IMR-90 (cell line): ENCODE results near the gene PBOV1. TPM values are rescaled to one million over a fixed set of nuclear protein-coding genes. Genes with fewer than 3 reads are reported as not detected.

Source experiments
- ATAC-seq: fragments of 200-7000 bp; cut with Tn5 transposase; 2 replicates; pipeline ENCODE4 v1.9.1; 2020; ENCODE audit warnings: low read depth, mild to moderate bottlenecking, moderate library complexity
- BruUV-seq: library from RNA; stranded (reverse); fragments of 400-500 nt; replicated peaks from 2 replicates; lab custom pipeline; 2021; lab: Mats Ljungman, UMichigan
- CTCF ChIA-PET: fragments of 300-600 bp; formaldehyde crosslinking; extraction: SDS; loops from one replicate; lab custom pipeline; 2021; ENCODE audit warnings: antibody characterized with exemption; lab: Yijun Ruan, JAX
- POLR2A ChIA-PET: fragments of 300-600 bp; sonication (Branson Sonifier 250); formaldehyde crosslinking; loops from one replicate; lab custom pipeline; 2022; ENCODE audit warnings: antibody characterized with exemption; ENCODE audit not compliant: unreplicated experiment; lab: Charles Lee
- DNase-seq: peaks from one replicate; pipeline ENCODE4 v3.0.0; 2013
- H2AFZ ChIP-seq: replicated peaks from 2 replicates; pipeline ENCODE3; 2013; ENCODE audit warnings: low read length, mild to moderate bottlenecking; ENCODE audit not compliant: poor library complexity
- H2AK5ac ChIP-seq: 2 replicates; pipeline ENCODE4 v1.6.1; 2013; ENCODE audit warnings: low read depth, low read length, inconsistent platforms
- H2AK9ac ChIP-seq: replicated peaks from 2 replicates; pipeline ENCODE3; 2013; ENCODE audit warnings: mild to moderate bottlenecking, low read depth, low read length, moderate library complexity; ENCODE audit not compliant: poor library complexity
- H2BK120ac ChIP-seq: 2 replicates; pipeline ENCODE4 v1.6.1; 2013; ENCODE audit warnings: low read depth, low read length, inconsistent platforms
- H2BK15ac ChIP-seq: 3 replicates; pipeline ENCODE4 v1.6.1; 2013; ENCODE audit warnings: low read depth, low read length, inconsistent platforms
- H2BK20ac ChIP-seq: 2 replicates; pipeline ENCODE4 v1.6.1; 2013; ENCODE audit warnings: low read depth, mild to moderate bottlenecking, inconsistent platforms, low read length, moderate library complexity
- H2BK5ac ChIP-seq: 2 replicates; pipeline ENCODE4 v1.6.1; 2013; ENCODE audit warnings: mild to moderate bottlenecking, low read depth, low read length, inconsistent platforms; ENCODE audit not compliant: poor library complexity, severe bottlenecking
- H3K14ac ChIP-seq: replicated peaks from 2 replicates; pipeline ENCODE4 v1.6.1; 2013; ENCODE audit warnings: low read depth, low read length, inconsistent platforms
- H3K18ac ChIP-seq: 2 replicates; pipeline ENCODE4 v1.6.1; 2013; ENCODE audit warnings: low read depth, low read length, control low read depth
- H3K23ac ChIP-seq: 2 replicates; pipeline ENCODE4 v1.6.1; 2013; ENCODE audit warnings: low read depth, low read length, inconsistent platforms
- H3K27ac ChIP-seq: 2 replicates; pipeline ENCODE4 v1.5.1; 2013; ENCODE audit warnings: mild to moderate bottlenecking, control low read depth, low read length; ENCODE audit not compliant: insufficient read depth
- H3K27me3 ChIP-seq: 2 replicates; pipeline ENCODE4 v1.6.1; 2013; ENCODE audit warnings: low read length; ENCODE audit not compliant: control insufficient read depth, insufficient read depth
- H3K36me3 ChIP-seq: 2 replicates; pipeline ENCODE4 v1.6.1; 2013; ENCODE audit warnings: low read length, mixed read lengths; ENCODE audit not compliant: control insufficient read depth, insufficient read depth
- H3K4ac ChIP-seq: 2 replicates; pipeline ENCODE4 v1.6.1; 2013; ENCODE audit warnings: low read depth, low read length, inconsistent platforms
- H3K4me1 ChIP-seq: 2 replicates; pipeline ENCODE4 v1.6.1; 2013; ENCODE audit warnings: low read length, mixed read lengths; ENCODE audit not compliant: control insufficient read depth, insufficient read depth
- H3K4me2 ChIP-seq: 2 replicates; pipeline ENCODE4 v1.6.1; 2013; ENCODE audit warnings: low read depth, mild to moderate bottlenecking, control low read depth, low read length, moderate library complexity
- H3K4me3 ChIP-seq: 2 replicates; pipeline ENCODE4 v1.5.1; 2013; ENCODE audit warnings: low read depth, mild to moderate bottlenecking, control low read depth, low read length, moderate library complexity; ENCODE audit not compliant: insufficient read depth
- H3K56ac ChIP-seq: 2 replicates; pipeline ENCODE4 v1.6.1; 2013; ENCODE audit warnings: low read length, inconsistent platforms; ENCODE audit not compliant: insufficient read depth; ENCODE audit errors: extremely low read depth
- H3K79me1 ChIP-seq, 2 experiments: 2 replicates each; pipeline ENCODE4 v1.6.1; 2013; ENCODE audit warnings: low read length in 2 of 2, inconsistent platforms in 1 of 2, low read depth in 1 of 2
- H3K9ac ChIP-seq: 2 replicates; pipeline ENCODE4 v1.6.1; 2013; ENCODE audit warnings: low read depth, low read length, control low read depth
- H3K9me1 ChIP-seq: 2 replicates; pipeline ENCODE4 v1.6.1; 2013; ENCODE audit warnings: low read length, inconsistent platforms; ENCODE audit not compliant: insufficient read depth
- H3K9me3 ChIP-seq: 2 replicates; pipeline ENCODE4 v1.6.1; 2013; ENCODE audit warnings: low read length; ENCODE audit not compliant: control insufficient read depth, insufficient read depth
- H4K20me1 ChIP-seq: 2 replicates; pipeline ENCODE4 v1.6.1; 2013; ENCODE audit warnings: low read length, inconsistent platforms; ENCODE audit not compliant: insufficient read depth
- H4K5ac ChIP-seq: 2 replicates; pipeline ENCODE4 v1.6.1; 2013; ENCODE audit warnings: mild to moderate bottlenecking, low read depth, low read length, control low read depth
- H4K8ac ChIP-seq, 2 experiments: 2 replicates each; pipeline ENCODE4 v1.6.1; 2013; ENCODE audit warnings: low read depth in 2 of 2, low read length in 2 of 2, control low read depth in 1 of 2, inconsistent platforms in 1 of 2
- H4K91ac ChIP-seq: 2 replicates; pipeline ENCODE4 v1.6.1; 2013; ENCODE audit warnings: low read depth, low read length, inconsistent platforms; ENCODE audit not compliant: insufficient read depth
- CEBPB ChIP-seq: IDR thresholded peaks from 2 replicates; pipeline ENCODE4 v1.6.1; 2012; ENCODE audit warnings: low read depth, low read length, improper control_type of control experiment
- ELK1 ChIP-seq: fragments of 150-350 bp; IDR thresholded peaks from 2 replicates; pipeline ENCODE4 v1.6.1; 2016; ENCODE audit warnings: low read depth, mild to moderate bottlenecking, low read length, moderate library complexity, borderline replicate concordance
- WGBS, 2 experiments: methylation state at CpG; one replicate each; pipeline versions ENCODE4 v1.1.5 to v1.1.7; 2013; ENCODE audit warnings: missing lambda C conversion rate in 2 of 2; ENCODE audit not compliant: insufficient read length in 1 of 2; ENCODE audit errors: extremely low coverage in 2 of 2; 5-methylcytosine and 5-hydroxymethylcytosine counted together
- dilution Hi-C: fragments of 300-500 bp; cut with HindIII; formaldehyde crosslinking; loops from one replicate; pipeline ENCODE4 v1.14.3; 2018; ENCODE audit warnings: low sequenced_read_pairs; ENCODE audit not compliant: unreplicated experiment
- in situ Hi-C: fragments of 300-500 bp; cut with MboI; formaldehyde crosslinking; loops from 3 replicates; pipeline ENCODE4 v1.14.3; 2019; ENCODE audit warnings: low sequenced_read_pairs, inconsistent platforms, mixed read lengths
- intact Hi-C: fragments of 100-400 bp; cut with micrococcal nuclease; formaldehyde crosslinking; loops from 2 replicates; pipeline ENCODE4 v1.10.0; 2022
- polyA plus RNA-seq, 3 experiments: library from polyadenylated mRNA; depleted of rRNA; stranded (reverse); fragments of >200 nt; gene quantifications; 2 replicates each; pipeline ENCODE4 v1.2.3, GENCODE V29; 2012; ENCODE audit warnings: low replicate concordance in 1 of 3
- total RNA-seq: library from RNA; depleted of rRNA; stranded (reverse); fragments of >200 nt; gene quantifications from 2 replicates; pipeline ENCODE4 v1.2.3, GENCODE V29; 2012
- TF ChIP-seq, protein P1 (sequence below): fragments of 150-350 bp; IDR thresholded peaks from 2 replicates; pipeline ENCODE4 v1.6.1; 2017; ENCODE audit warnings: mild to moderate bottlenecking, antibody characterized with exemption, low read length, low read depth

The PBOV1 gene
- total and polyA plus RNA-seq, 2 of the 4 experiments (the other 2 are of a cell fraction) = not detected

DNA sequence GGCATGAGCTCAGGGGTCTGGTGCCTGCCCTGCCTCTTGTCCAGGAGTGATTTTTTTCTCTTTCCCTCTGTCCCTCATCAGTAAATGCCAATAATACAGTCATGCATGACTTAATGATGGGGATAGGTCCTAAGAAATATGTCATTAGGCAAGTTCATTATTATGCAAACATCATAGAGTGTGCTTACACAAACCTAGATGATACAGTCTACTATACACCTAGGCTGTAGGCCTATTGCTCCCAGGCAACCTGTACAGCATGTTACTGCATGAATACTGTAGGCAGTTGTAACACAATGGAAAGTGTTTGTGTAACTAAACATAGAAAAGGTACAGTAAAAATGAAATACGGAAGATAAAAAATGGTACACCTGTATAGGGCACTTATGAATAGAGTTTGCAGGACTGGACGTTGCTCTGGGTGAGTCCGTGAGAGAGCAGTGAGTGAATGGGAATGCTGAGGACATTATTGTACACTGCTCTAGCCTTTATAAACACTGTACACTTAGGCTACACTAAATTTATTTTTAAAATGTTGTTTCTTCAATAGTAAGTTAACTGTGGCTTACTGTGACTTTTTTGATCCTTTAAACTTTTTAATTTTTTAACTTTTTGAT is 22.1 kb downstream of the PBOV1 start:
- Histone ChIP-seq H2BK15ac (no peak overlapping the region), H3K56ac (no peak overlapping the region), H3K36me3 (no peaks in the 10 kb centered on the region), H3K14ac (no peak overlapping the region), H3K9me1 (no peaks in the 10 kb centered on the region), H3K27ac (no peak overlapping the region), H4K8ac (no peak overlapping the region), H4K91ac (no peak overlapping the region), H3K23ac (no peak overlapping the region), H3K4me3 (no peak overlapping the region), H4K5ac (no peak overlapping the region), H3K27me3 (peaks cover 6% of the 10 kb centered on the region), H2BK120ac (no peak overlapping the region), H3K4ac (no peak overlapping the region), H2AK5ac (no peak overlapping the region), H2BK5ac (no peak overlapping the region), H3K4me1 (no peaks in the 10 kb centered on the region), H3K4me2 (no peak overlapping the region), H3K18ac (no peak overlapping the region), H3K79me1 (no peaks in the 10 kb centered on the region), H3K9me3 (no peaks in the 10 kb centered on the region), H3K9ac (no peak overlapping the region), H2AFZ (no peak overlapping the region), H4K20me1 (no peaks in the 10 kb centered on the region), H2BK20ac (no peak overlapping the region), H2AK9ac (no peak overlapping the region)
- CTCF ChIA-PET = no interaction called here
- intact Hi-C loops (no loop called here), in situ Hi-C loops (no loop called here), dilution Hi-C loops (no loop called here)
- POLR2A ChIA-PET = no interaction called here
- no peak for ATAC-seq
- DNase-seq = no peak
- WGBS, 2 experiments = no CpG with 5 or more reads among the region's 3 CpGs
- TF ChIP-seq CEBPB = no peak
- TF ChIP-seq, protein P1, sequence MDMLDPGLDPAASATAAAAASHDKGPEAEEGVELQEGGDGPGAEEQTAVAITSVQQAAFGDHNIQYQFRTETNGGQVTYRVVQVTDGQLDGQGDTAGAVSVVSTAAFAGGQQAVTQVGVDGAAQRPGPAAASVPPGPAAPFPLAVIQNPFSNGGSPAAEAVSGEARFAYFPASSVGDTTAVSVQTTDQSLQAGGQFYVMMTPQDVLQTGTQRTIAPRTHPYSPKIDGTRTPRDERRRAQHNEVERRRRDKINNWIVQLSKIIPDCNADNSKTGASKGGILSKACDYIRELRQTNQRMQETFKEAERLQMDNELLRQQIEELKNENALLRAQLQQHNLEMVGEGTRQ = no peak
- no peak for TF ChIP-seq ELK1
- BruUV-seq = no TSS peak
